ENCODE results near the gene TMEM88. TPM values are rescaled to one million over a fixed set of nuclear protein-coding genes. Genes with fewer than 3 reads are reported as not detected.

The TMEM88 gene
- total RNA-seq, 3 donors from 2014 or later, result 4.8 to 21.0 (median 5.7) TPM

- peak; percentile 80 to 92 for DNase-seq (ENCODE audit: low spot score in 2 of 2)
- intact Hi-C loops (cut with DNase I; ENCODE audit: low total_unique reads), result no loop called here
- H3K4me3 ChIP-seq, result peak overlapping the region in 2 of 3 donors; percentile 20 to 34
Measured at GRCh38 chr17:7851438-7852261, 3.2 kb upstream of the TMEM88 start.

GRCh38 chr17:7852262-7852670 lies 2.6 kb upstream of the TMEM88 start:
- H3K36me3 ChIP-seq, result no peaks in the 10 kb centered on the region
- intact Hi-C loops (cut with DNase I; ENCODE audit: low total_unique reads), result no loop called here
- no peak for TF ChIP-seq POLR2AphosphoS5 (IDR thresholded peaks at IDR 0.05)
- TF ChIP-seq CTCF (IDR thresholded peaks at IDR 0.05), result no peak
- no peak for TF ChIP-seq POLR2A (IDR thresholded peaks at IDR 0.05)
- peak overlapping the region; percentile 35 to 44 for H3K27ac ChIP-seq
- H3K4me3 ChIP-seq, result peak overlapping the region in 1 of 3 donors; percentile 34
- peaks cover 8 to 9% of the 10 kb centered on the region in 2 donors for H3K4me1 ChIP-seq
- no peak for DNase-seq (ENCODE audit: low spot score in 2 of 2)
- no peaks in the 10 kb centered on the region for H3K27me3 ChIP-seq
- H3K9me3 ChIP-seq, result no peaks in the 10 kb centered on the region

More at GRCh38 chr17:7851438-7852261, 3.2 kb upstream of the TMEM88 start:
- TF ChIP-seq POLR2A (IDR thresholded peaks at IDR 0.05) (no peak), POLR2AphosphoS5 (IDR thresholded peaks at IDR 0.05) (peak; percentile 62 to 73 (median 70)), CTCF (IDR thresholded peaks at IDR 0.05) (peak; percentile 97 to 99 (median 98))
- Histone ChIP-seq H3K27ac (peak overlapping the region; percentile 35 to 44), H3K4me1 (peaks cover 8 to 9% of the 10 kb centered on the region in 2 donors), H3K27me3 (no peaks in the 10 kb centered on the region), H3K36me3 (no peaks in the 10 kb centered on the region), H3K9me3 (no peaks in the 10 kb centered on the region)

GRCh38 chr17:7852919-7853690 lies 1.8 kb upstream of the TMEM88 start:
- H3K36me3 ChIP-seq, result no peaks in the 10 kb centered on the region
- H3K9me3 ChIP-seq, result no peaks in the 10 kb centered on the region
- no peak overlapping the region for H3K27ac ChIP-seq
- intact Hi-C loops (cut with DNase I; ENCODE audit: low total_unique reads), result no loop called here
- H3K4me1 ChIP-seq, result peaks cover 8 to 9% of the 10 kb centered on the region in 2 donors
- no peak for TF ChIP-seq CTCF (IDR thresholded peaks at IDR 0.05)
- no peak for TF ChIP-seq POLR2AphosphoS5 (IDR thresholded peaks at IDR 0.05)
- no peak for TF ChIP-seq POLR2A (IDR thresholded peaks at IDR 0.05)
- no peak for DNase-seq (ENCODE audit: low spot score in 2 of 2)
- no peak overlapping the region for H3K4me3 ChIP-seq
- H3K27me3 ChIP-seq, result no peaks in the 10 kb centered on the region

- H3K27ac ChIP-seq, result no peak overlapping the region
- H3K27me3 ChIP-seq, result no peaks in the 10 kb centered on the region
- H3K36me3 ChIP-seq, result no peaks in the 10 kb centered on the region
- DNase-seq (ENCODE audit: low spot score in 2 of 2), result no peak
- no peaks in the 10 kb centered on the region for H3K9me3 ChIP-seq
- no peak overlapping the region for H3K4me3 ChIP-seq
- intact Hi-C loops (cut with DNase I; ENCODE audit: low total_unique reads), result no loop called here
- H3K4me1 ChIP-seq, result peaks cover 8 to 12% of the 10 kb centered on the region in 2 donors
- no peak for TF ChIP-seq POLR2AphosphoS5 (IDR thresholded peaks at IDR 0.05)
- no peak for TF ChIP-seq POLR2A (IDR thresholded peaks at IDR 0.05)
- no peak for TF ChIP-seq CTCF (IDR thresholded peaks at IDR 0.05)
Measured at GRCh38 chr17:7853691-7854038, 1.2 kb upstream of the TMEM88 start.
